ENCODE measurements around the gene SOX10. TPM values are rescaled to one million over a fixed set of nuclear protein-coding genes. Genes with fewer than 3 reads are reported as not detected.

Gene SOX10
- total RNA-seq, 2 experiments from 2014 or later, result not detected

DNA sequence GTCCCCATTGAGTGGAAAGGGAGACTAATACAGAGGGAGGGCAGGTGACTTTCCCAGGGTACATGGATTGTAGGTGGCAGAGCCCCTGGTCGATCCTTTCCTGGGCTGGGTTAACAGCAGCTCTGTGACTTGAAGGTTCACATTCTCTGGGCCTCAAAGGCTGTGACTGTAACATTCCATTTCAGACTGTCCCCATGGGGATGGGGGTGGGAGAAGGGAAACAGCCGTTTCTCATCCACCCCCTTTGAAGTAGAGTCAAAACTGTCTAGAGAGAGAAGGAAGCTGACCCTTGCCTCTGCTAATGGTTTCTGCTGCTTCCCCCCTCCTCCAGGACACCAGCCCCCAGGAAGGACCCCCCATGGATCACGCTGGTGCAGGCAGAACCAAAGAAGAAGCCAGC, 59.0 kb downstream of the SOX10 start:
- no peak for DNase-seq
- Mint-ChIP-seq H3K27me3 (no peaks in the 10 kb centered on the region), H3K27ac (no peak overlapping the region), H3K36me3 (ENCODE audit: low read depth) (peaks cover 3% of the 10 kb centered on the region), H3K9me3 (no peaks in the 10 kb centered on the region), H3K4me1 (peaks cover under 1% of the 10 kb centered on the region), H3K4me3 (no peak overlapping the region)
- ChIA-PET POLR2A (interaction anchor here (0.8 to 1.3 kb wide), 2 partner anchors 9 to 12 kb away, joined by 3 read pairs; no protein-coding TSS in a partner anchor), CTCF (interaction anchor here (0.5 kb wide), 1 partner anchor 10 kb away, joined by 3 read pairs; no protein-coding TSS in a partner anchor)

DNA sequence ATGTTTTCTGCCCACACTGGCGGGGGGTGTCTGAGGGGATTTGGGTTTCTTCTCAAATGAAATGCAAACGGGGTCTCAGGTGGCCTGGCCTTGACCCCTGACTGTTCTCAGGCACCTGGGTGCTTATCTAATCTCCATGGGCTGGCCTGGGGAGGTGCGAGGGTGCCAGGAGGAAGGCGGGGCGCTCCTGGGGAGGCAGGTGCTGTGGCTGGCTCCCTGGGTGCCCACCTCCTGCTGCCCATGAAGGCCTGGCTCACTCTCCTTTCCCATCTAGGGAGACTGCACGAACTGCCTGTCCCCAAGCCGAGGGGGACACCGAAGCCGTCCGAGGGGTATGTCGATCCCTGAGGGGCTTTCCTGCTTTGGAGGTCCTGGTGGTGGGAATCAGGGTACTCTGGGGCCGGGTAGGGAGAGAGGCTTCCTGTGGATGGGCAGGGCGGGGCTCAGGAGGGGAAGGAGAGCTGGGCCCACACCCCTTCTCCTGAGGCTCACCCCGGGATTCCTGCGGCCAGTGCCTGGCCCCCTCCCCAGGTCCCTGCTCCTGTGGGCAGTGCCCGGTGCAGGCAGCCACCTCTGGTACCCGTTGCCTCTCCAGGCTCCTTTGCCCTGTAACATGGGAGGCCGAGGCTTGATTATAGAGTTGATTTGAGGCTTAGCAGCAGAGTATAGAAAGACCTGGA, 59.8 kb downstream of the SOX10 start:
- ChIA-PET CTCF (interaction anchor here (2.3 kb wide), 1 partner anchor 10 kb away, joined by 6 read pairs; no protein-coding TSS in a partner anchor), POLR2A (no interaction called here)
- no peak for DNase-seq
- Mint-ChIP-seq H3K4me1 (peaks cover 5% of the 10 kb centered on the region), H3K36me3 (ENCODE audit: low read depth) (peaks cover 3% of the 10 kb centered on the region), H3K27me3 (no peaks in the 10 kb centered on the region), H3K9me3 (no peaks in the 10 kb centered on the region), H3K27ac (no peak overlapping the region), H3K4me3 (no peak overlapping the region)

DNA sequence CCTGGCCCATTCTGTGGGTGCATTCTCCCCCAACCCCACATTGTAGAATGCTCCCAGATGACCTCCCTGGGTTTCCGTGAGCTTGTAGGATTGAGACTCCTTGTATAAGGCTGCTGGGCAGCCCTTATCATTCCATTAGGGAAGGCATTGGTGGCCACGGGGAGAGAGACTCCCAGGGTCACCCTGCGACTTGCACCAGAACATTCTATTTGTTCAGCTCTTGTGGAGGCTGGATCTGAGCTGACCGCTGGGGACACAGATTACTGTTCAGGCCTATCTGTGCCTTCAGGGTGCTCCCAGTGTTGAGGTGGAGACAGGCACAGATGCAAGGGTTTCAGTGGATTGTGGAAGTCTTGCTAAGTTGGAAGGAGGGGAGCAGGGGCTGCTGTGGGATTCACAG, 60.4 kb downstream of the SOX10 start:
- DNase-seq, result no peak
- H3K4me1 Mint-ChIP-seq, result peaks cover 5% of the 10 kb centered on the region
- no peaks in the 10 kb centered on the region for H3K9me3 Mint-ChIP-seq
- no peak overlapping the region for H3K4me3 Mint-ChIP-seq
- POLR2A ChIA-PET, result no interaction called here
- no peak overlapping the region for H3K27ac Mint-ChIP-seq
- H3K27me3 Mint-ChIP-seq, result no peaks in the 10 kb centered on the region
- peaks cover 3% of the 10 kb centered on the region for H3K36me3 Mint-ChIP-seq (ENCODE audit: low read depth)
- CTCF ChIA-PET, result interaction anchor here (2.3 kb wide), 1 partner anchor 10 kb away, joined by 6 read pairs; no protein-coding TSS in a partner anchor

Other genes with a start within 250 kb of the SOX10 start
- 10 to 100 TPM; 13.2 to 14.1 TPM for gene GCAT, start 176.6 kb downstream of the SOX10 start, total RNA-seq
- gene GALR3, start 161.2 kb downstream of the SOX10 start, total RNA-seq, result not detected
- 10 to 100 TPM; 22.1 TPM for gene ANKRD54, start 140.2 kb downstream of the SOX10 start, total RNA-seq
- 100 to 1,000 TPM; 331 to 348 TPM for gene EIF3L, start 135.1 kb downstream of the SOX10 start, total RNA-seq
- 10 to 100 TPM; 21.8 to 24.1 TPM for gene MICALL1, start 78.3 kb downstream of the SOX10 start, total RNA-seq
- gene C22orf23, start 31.0 kb downstream of the SOX10 start, total RNA-seq, result not detected
- gene POLR2F, start 30.9 kb downstream of the SOX10 start, total RNA-seq, result 10 to 100 TPM; 50.1 to 56.4 TPM
- 10 to 100 TPM; 11.4 to 12.7 TPM for gene PICK1, start 72.8 kb upstream of the SOX10 start, total RNA-seq
- gene SLC16A8, start 99.6 kb upstream of the SOX10 start, total RNA-seq, result not detected
- under 1 TPM; 0.55 to 0.63 TPM for gene BAIAP2L2, start 126.1 kb upstream of the SOX10 start, total RNA-seq
- 10 to 100 TPM; 80.7 to 85.7 TPM for gene PLA2G6, start 197.3 kb upstream of the SOX10 start, total RNA-seq
- 10 to 100 TPM; 15.3 to 16.4 TPM for gene MAFF, start 217.4 kb upstream of the SOX10 start, total RNA-seq

All from activated CD4-positive, alpha-beta memory T cell treated with anti-CD3 and anti-CD28 coated beads, Interleukin-2, amount 10 ng/mL, durations not matched to agents 7 days and 5 days (primary cell).